Mucosa of descending colon (tissue), 3 donors: ENCODE data around the gene ADAMTS13. TPM values are rescaled to one million over a fixed set of nuclear protein-coding genes. Genes with fewer than 3 reads are reported as not detected.

ENCODE experiments used
- ATAC-seq: fragments of 200-7000 bp; cut with Tn5 transposase; one replicate; pipeline ENCODE4 v1.9.1; 2020; ENCODE audit warnings: mild to moderate bottlenecking, moderate library complexity
- DNase-seq, 3 donors: peaks; one replicate each; pipeline ENCODE4 v3.0.0-alpha.2; 2020
- H3K36me3 ChIP-seq: fragments of 200-600 bp; one replicate; pipeline ENCODE4 v1.8.0; 2021; ENCODE audit warnings: low read depth, mild to moderate bottlenecking
- H3K4me1 ChIP-seq: fragments of 200-600 bp; one replicate; pipeline ENCODE4 v1.8.0; 2021; ENCODE audit warnings: low read depth, mild to moderate bottlenecking
- H3K4me3 ChIP-seq: fragments of 200-600 bp; one replicate; pipeline ENCODE4 v1.8.0; 2021; ENCODE audit warnings: mild to moderate bottlenecking
- H3K9me3 ChIP-seq: fragments of 200-600 bp; one replicate; pipeline ENCODE4 v1.8.0; 2021; ENCODE audit warnings: mild to moderate bottlenecking
- CTCF ChIP-seq: fragments of 200-600 bp; IDR thresholded peaks from one replicate; pipeline ENCODE4 v1.8.0; 2022; ENCODE audit warnings: antibody characterized with exemption, mild to moderate bottlenecking
- intact Hi-C, 2 donors: fragments of 100-400 bp; cut with DNase I in 1 of 2; cut with micrococcal nuclease in 1 of 2; formaldehyde crosslinking; loops; one replicate each; pipeline versions ENCODE4 v1.11.0 to v1.11.1; 2022; cut with DNase I, micrococcal nuclease
- total RNA-seq, 3 donors: library from RNA; stranded (reverse); fragmentation: NEBNext Ultra II Directional in 2 of 3; extraction: Animal tissue kit (Norgen Biotek cat#: 25700) in 2 of 3; gene quantifications; one replicate each; pipeline versions ENCODE4 v1.2.1 to v1.2.4, GENCODE V29; 2021 to 2023
- donor health status: DM: no; HTN: no; CAD: no; lungs with moderate emphysema.
- donor health status: DM: no; HTN: no; CAD: no.
- donor health status: DM: no; HTN: yes; CAD: no.

ADAMTS13 gene
- total RNA-seq, 3 donors from 2014 or later, result 3.3 to 5.0 (median 3.6) TPM

DNA sequence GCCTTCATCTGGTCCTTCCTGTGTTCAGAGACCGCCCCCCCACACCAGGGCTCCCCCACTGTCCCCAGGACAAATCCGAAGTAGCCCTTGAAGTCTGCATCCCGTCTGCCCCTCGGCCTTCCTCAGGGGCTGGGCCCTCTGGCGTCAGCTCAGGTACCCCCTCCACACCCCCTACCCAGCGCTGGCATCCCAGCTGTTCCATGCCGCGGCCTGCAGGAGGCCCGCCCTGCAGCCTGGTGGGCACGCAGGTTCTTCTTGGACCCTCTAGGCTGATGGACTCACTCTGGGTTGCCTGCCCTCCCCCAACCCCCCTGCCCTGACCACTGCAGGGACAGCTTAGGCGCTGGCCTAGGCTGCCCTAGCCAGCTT lies 50.1 kb downstream of the ADAMTS13 start:
- Histone ChIP-seq H3K4me3 (no peak overlapping the region), H3K36me3 (no peaks in the 10 kb centered on the region), H3K4me1 (peaks cover 22% of the 10 kb centered on the region), H3K9me3 (no peaks in the 10 kb centered on the region)
- no peak for TF ChIP-seq CTCF
- intact Hi-C loops, result no loop called here
- DNase-seq (peak in 1 of 3 donors; percentile 40), ATAC-seq (no peak)

DNA sequence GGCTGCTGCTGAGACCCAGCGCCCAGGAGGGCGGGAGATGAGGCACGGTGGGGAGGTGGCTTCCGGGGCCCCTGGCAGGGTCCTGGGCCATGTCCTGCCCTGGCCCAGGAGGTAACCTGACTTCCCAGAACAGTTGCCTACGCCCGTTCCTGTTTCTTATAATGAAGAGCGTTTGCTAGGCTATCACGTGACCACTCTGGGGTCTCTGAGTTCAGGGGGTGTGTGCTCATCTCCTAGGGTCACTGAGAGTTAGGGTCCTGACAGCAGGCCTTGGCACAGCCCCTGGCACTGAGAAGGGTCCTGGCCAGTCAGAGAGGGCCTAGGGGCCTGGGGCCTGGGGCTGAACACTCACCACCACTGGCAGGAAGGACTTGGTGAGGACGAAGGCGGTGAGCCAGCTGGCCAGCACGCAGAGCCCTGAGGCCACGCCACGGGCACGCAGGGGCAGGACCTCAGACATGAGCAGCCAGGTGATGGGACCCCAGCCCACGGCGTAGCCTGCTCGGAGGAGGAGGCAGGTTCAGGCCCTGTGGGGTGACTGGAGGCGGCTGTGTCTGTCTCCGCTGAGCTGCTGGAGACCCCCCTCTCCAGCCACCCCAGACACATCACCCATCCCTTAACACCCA lies 50.7 kb downstream of the ADAMTS13 start:
- no peaks in the 10 kb centered on the region for H3K36me3 ChIP-seq
- intact Hi-C loops, result no loop called here
- H3K4me3 ChIP-seq, result no peak overlapping the region
- TF ChIP-seq CTCF, result no peak
- peaks cover 22% of the 10 kb centered on the region for H3K4me1 ChIP-seq
- ATAC-seq (no peak), DNase-seq (peak in 1 of 3 donors; percentile 32)
- H3K9me3 ChIP-seq, result no peaks in the 10 kb centered on the region

- H3K4me1 ChIP-seq, result peaks cover 25% of the 10 kb centered on the region
- ATAC-seq (no peak), DNase-seq (no peak)
- no peaks in the 10 kb centered on the region for H3K9me3 ChIP-seq
- no peak overlapping the region for H3K4me3 ChIP-seq
- TF ChIP-seq CTCF, result no peak
- no peaks in the 10 kb centered on the region for H3K36me3 ChIP-seq
- intact Hi-C loops, result no loop called here
These were observed 51.6 kb downstream of the ADAMTS13 start for GRCh38 chr9:133473743-133474142.

DNA sequence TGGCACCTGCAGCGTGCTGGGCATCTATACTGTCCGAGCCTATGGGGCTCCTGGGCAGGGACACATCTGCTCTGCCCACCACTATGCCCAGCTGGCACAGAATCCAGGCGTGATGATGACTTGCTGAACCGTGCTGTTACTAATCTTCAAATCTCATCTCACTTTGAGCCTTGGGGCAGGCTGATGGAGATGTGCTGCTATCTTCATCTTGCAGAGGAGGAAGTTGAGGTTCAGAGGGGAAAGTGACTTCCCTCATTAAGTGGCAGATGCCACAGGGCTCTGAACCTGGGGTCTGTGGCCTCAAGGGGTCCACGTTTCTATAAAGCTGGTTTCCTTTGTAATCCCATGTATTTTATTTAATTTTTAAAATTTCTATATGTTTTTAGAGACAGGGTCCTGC lies 52.0 kb downstream of the ADAMTS13 start:
- TF ChIP-seq CTCF, result no peak
- Histone ChIP-seq H3K36me3 (no peaks in the 10 kb centered on the region), H3K9me3 (no peaks in the 10 kb centered on the region), H3K4me3 (no peak overlapping the region), H3K4me1 (peaks cover 29% of the 10 kb centered on the region)
- no peak for DNase-seq
- no peak for ATAC-seq
- intact Hi-C loops, result no loop called here

DNA sequence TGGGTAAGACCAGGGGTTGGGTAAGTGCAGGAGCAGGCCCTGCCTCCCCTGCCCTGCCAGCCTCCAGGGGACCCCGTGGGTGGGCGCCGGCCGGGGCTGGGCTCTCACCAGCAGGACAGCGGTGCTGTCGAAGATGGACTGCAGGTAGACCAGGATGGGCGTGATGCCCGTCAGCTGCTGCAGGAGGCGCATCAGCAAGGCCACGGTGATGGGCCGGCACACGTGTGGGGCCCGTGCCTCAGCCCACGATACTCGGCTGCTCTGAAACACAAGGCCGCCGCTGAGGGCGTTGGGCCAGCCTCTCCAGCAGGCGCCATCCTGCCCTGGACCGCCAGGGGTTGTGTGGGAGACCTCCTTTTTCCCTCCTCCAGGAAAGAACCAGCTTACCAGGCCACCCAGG lies 52.7 kb downstream of the ADAMTS13 start:
- no peak for ATAC-seq
- DNase-seq, result peak in 1 of 3 donors; percentile 52
- no peaks in the 10 kb centered on the region for H3K36me3 ChIP-seq
- no peak for TF ChIP-seq CTCF
- H3K4me3 ChIP-seq, result no peak overlapping the region
- H3K9me3 ChIP-seq, result no peaks in the 10 kb centered on the region
- peaks cover 30% of the 10 kb centered on the region for H3K4me1 ChIP-seq
- intact Hi-C loops, result no loop called here
